ENCODE measurements around the gene NRG2. TPM values are rescaled to one million over a fixed set of nuclear protein-coding genes. Genes with fewer than 3 reads are reported as not detected.

NRG2 gene
- total RNA-seq, 1 experiment from 2014 or later = 0.91 TPM

GRCh38 chr5:140058212-140058932 is 15.3 kb upstream of the NRG2 start:
- no TSS peak for BruUV-seq (replicated peaks)

More at GRCh38 chr5:140058212-140058932, 15.3 kb upstream of the NRG2 start:
- H3K36me3 ChIP-seq (ENCODE audit: control insufficient read depth in 1 of 2, insufficient read depth in 2 of 2, low read length in 2 of 2) = no peaks in the 10 kb centered on the region
- H3K4me3 ChIP-seq (replicated peaks in 1 of 2; ENCODE audit: low read depth in 1 of 2, low read length in 2 of 2) = no peak overlapping the region
- no peak overlapping the region for H3K4me2 ChIP-seq (ENCODE audit: low read length)
- H3K9ac ChIP-seq (ENCODE audit: low read length) = no peak overlapping the region
- no peak for ATAC-seq
- TF ChIP-seq MAX (IDR thresholded peaks at IDR 0.05) (no peak), ZNF274 (IDR thresholded peaks at IDR 0.05; ENCODE audit: low read depth, low read length) (no peak), ELF1 (IDR thresholded peaks at IDR 0.05; ENCODE audit: borderline replicate concordance, low read depth) (no peak), CTCF (IDR thresholded peaks at IDR 0.05 in 2 of 3, conservative IDR thresholded peaks at IDR 0.05 in 1 of 3; ENCODE audit: borderline replicate concordance in 1 of 3, insufficient read depth in 1 of 3, low read depth in 2 of 3, low read length in 2 of 3) (no peak), POLR2A (IDR thresholded peaks at IDR 0.05; ENCODE audit: borderline replicate concordance, extremely low read depth, insufficient read depth, insufficient read length) (no peak), POLR2AphosphoS5 (IDR thresholded peaks at IDR 0.05; ENCODE audit: low read depth, low read length) (no peak), EGR1 (IDR thresholded peaks at IDR 0.05; ENCODE audit: low read depth) (no peak), RAD21 (IDR thresholded peaks at IDR 0.05; ENCODE audit: low read depth) (no peak), ZFX (IDR thresholded peaks at IDR 0.05) (no peak), EZH2phosphoT487 (IDR thresholded peaks at IDR 0.05; ENCODE audit: borderline replicate concordance) (no peak), TCF7L2 (IDR thresholded peaks at IDR 0.05; ENCODE audit: borderline replicate concordance, extremely low read depth, insufficient read depth, insufficient read length) (no peak), EZH2 (IDR thresholded peaks at IDR 0.05) (no peak), REST (IDR thresholded peaks at IDR 0.05; ENCODE audit: low read depth) (no peak), YY1 (IDR thresholded peaks at IDR 0.05; ENCODE audit: extremely low read depth, insufficient replicate concordance, low read depth, low read length) (no peak), ATF3 (IDR thresholded peaks at IDR 0.05) (no peak), SRF (IDR thresholded peaks at IDR 0.05; ENCODE audit: low read depth) (no peak), JUND (IDR thresholded peaks at IDR 0.05) (no peak), FOSL1 (IDR thresholded peaks at IDR 0.05; ENCODE audit: low read depth) (no peak), CEBPB (IDR thresholded peaks at IDR 0.05; ENCODE audit: low read depth) (no peak), SIN3A (IDR thresholded peaks at IDR 0.05; ENCODE audit: low read depth) (no peak)
- no peak for DNase-seq (ENCODE audit: low read depth, low spot score)
- no peaks in the 10 kb centered on the region for H3K79me2 ChIP-seq (ENCODE audit: insufficient read depth, low read length)
- H4K20me1 ChIP-seq (ENCODE audit: insufficient read depth) = no peaks in the 10 kb centered on the region
- POLR2A ChIA-PET = no interaction called here
- no peaks in the 10 kb centered on the region for H3K9me2 ChIP-seq (ENCODE audit: insufficient read depth)
- intact Hi-C loops (cut with micrococcal nuclease) = no loop called here
- CTCF ChIA-PET = interaction anchor here (2.0 kb wide), 1 partner anchor 14 kb away, joined by 6 read pairs; no protein-coding TSS in a partner anchor
- H3K4me1 ChIP-seq (ENCODE audit: control insufficient read depth in 1 of 2, insufficient read depth in 2 of 2, low read length in 2 of 2) = no peaks in the 10 kb centered on the region
- RAD21 ChIA-PET (ENCODE audit: low non-redundant PET in 1 of 2, low total read pairs in 2 of 2, uncharacterized antibody in 2 of 2, unreplicated experiment in 2 of 2) = no interaction called here
- no peak overlapping the region for H3K27ac ChIP-seq (ENCODE audit: low read depth, low read length)
- H3K9me3 ChIP-seq (ENCODE audit: control insufficient read depth in 1 of 2, insufficient read depth in 1 of 2, low read depth in 1 of 2, low read length in 2 of 2) = no peaks in the 10 kb centered on the region
- no peak overlapping the region for H2AFZ ChIP-seq (ENCODE audit: low read depth, low read length, poor library complexity, severe bottlenecking)
- peaks cover 34% of the 10 kb centered on the region for H3K27me3 ChIP-seq (ENCODE audit: insufficient read depth, low read length)
